HepG2 (cell line): Measurements from ENCODE around the gene RHOV. TPM values are rescaled to one million over a fixed set of nuclear protein-coding genes. Genes with fewer than 3 reads are reported as not detected.

Experiments used
- ARNT ChIP-seq: fragments of 450-650 bp; IDR thresholded peaks from 2 replicates; pipeline ENCODE4 v1.6.1; 2017
- DZIP1 ChIP-seq: sonication (generic); formaldehyde crosslinking; IDR thresholded peaks from 2 replicates; pipeline ENCODE4 v1.5.0; 2020; ENCODE audit warnings: mild to moderate bottlenecking, missing genetic modification reagents
- E2F2 ChIP-seq: sonication (generic); formaldehyde crosslinking; IDR thresholded peaks from 2 replicates; pipeline ENCODE4 v1.4.0; 2020; ENCODE audit warnings: missing genetic modification reagents, borderline replicate concordance
- HNRNPK ChIP-seq: fragments of 200-400 bp; formaldehyde crosslinking; IDR thresholded peaks from 2 replicates; pipeline ENCODE4 v1.6.1; 2018; ENCODE audit warnings: low read length, low read depth, moderate library complexity, mild to moderate bottlenecking; ENCODE audit not compliant: poor library complexity, severe bottlenecking
- ZBED4 ChIP-seq: sonication (generic); formaldehyde crosslinking; IDR thresholded peaks from 2 replicates; pipeline ENCODE4 v1.4.0; 2020; ENCODE audit warnings: missing genetic modification reagents, borderline replicate concordance
- ZBTB49 ChIP-seq: sonication (generic); formaldehyde crosslinking; IDR thresholded peaks from 2 replicates; pipeline ENCODE4 v1.4.0; 2020; ENCODE audit warnings: missing genetic modification reagents, borderline replicate concordance
- ZNF264 ChIP-seq: sonication (generic); formaldehyde crosslinking; IDR thresholded peaks from 2 replicates; pipeline ENCODE4 v1.4.0; 2020; ENCODE audit warnings: missing genetic modification reagents
- ZNF430 ChIP-seq: sonication (generic); formaldehyde crosslinking; IDR thresholded peaks from 2 replicates; pipeline ENCODE4 v1.9.0; 2021; ENCODE audit warnings: mild to moderate bottlenecking, missing genetic modification reagents
- polyA plus RNA-seq, 8 experiments: library from polyadenylated mRNA; depleted of rRNA in 3 of 8; stranded (reverse) in 7 of 8; unstranded in 1 of 8; fragments of >200 nt; fragmentation: Illumina TruSeq in 4 of 8; extraction: Trizol in 4 of 8; gene quantifications; 2 replicates each; pipeline versions ENCODE4 v1.2.1 to v1.2.3, GENCODE V29; 2011 to 2016; ENCODE audit warnings: low read depth in 4 of 8, missing spikeins in 1 of 8, mixed read lengths in 1 of 8; ENCODE audit not compliant: insufficient read depth in 1 of 8
- total RNA-seq, 5 experiments: library from RNA; depleted of rRNA; stranded (reverse); fragments of >200 nt; fragmentation: Illumina TruSeq; extraction: Trizol; gene quantifications; 2 replicates each; pipeline ENCODE4 v1.2.3, GENCODE V29; 2016; ENCODE audit warnings: low read depth in 1 of 5
- TF ChIP-seq, protein P1 (sequence below): fragments of 450-650 bp; IDR thresholded peaks from 2 replicates; pipeline ENCODE4 v1.6.1; 2017
- TF ChIP-seq, protein P2 (sequence below): IDR thresholded peaks from 2 replicates; pipeline ENCODE4 v1.4.0; 2020; ENCODE audit warnings: mild to moderate bottlenecking, missing genetic modification reagents

Gene RHOV
- total and polyA plus RNA-seq, 2 of the 13 experiments (the other 11 are each of a cell fraction or from before 2014, with no cell fraction given) = 0.17 to 0.18 TPM

DNA sequence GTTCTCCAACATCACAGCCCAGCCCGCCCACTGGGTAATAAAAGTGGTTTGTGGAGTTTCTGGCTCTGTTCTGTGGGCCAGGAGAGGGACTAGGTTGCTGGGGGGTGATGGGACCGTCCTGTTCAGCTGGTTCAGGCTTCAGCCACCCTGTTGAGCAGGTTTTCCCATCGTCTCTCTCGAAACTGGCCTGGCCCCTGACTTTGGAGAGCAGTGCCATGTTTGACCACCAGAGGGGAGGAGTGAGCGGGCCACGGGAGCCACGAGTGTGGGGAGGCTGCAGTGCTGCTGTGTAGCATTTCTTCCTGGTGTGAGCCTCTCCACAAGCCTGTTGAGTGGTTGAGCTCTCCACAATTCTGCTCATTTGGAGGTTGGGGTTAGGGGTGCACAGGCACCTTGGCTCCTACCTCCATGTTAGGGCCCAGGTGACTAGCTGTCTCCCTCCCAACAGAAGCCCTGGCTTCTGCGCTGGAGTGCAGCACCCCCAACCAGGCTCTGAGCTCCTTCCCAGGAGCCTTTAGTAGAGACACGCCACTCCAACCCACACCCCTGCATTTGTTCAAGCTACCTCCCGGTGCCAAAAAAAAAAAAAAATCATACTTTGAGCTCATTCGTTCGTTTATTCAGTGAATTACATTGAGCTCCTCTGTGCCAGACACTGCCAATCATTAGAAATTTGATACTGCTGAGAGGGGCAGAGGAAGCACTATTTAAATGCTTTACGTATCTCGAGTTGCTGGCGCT lies 16.3 kb downstream of the RHOV start (continued):
- TF ChIP-seq ZBTB49 (CRISPR knock-in tag) = no peak
- no peak for TF ChIP-seq DZIP1 (CRISPR knock-in tag)
- TF ChIP-seq E2F2 = no peak
- TF ChIP-seq ZNF430 (CRISPR knock-in tag) = peak; percentile 54; the same call in 1 of the 2 replicates
- TF ChIP-seq, protein P1, sequence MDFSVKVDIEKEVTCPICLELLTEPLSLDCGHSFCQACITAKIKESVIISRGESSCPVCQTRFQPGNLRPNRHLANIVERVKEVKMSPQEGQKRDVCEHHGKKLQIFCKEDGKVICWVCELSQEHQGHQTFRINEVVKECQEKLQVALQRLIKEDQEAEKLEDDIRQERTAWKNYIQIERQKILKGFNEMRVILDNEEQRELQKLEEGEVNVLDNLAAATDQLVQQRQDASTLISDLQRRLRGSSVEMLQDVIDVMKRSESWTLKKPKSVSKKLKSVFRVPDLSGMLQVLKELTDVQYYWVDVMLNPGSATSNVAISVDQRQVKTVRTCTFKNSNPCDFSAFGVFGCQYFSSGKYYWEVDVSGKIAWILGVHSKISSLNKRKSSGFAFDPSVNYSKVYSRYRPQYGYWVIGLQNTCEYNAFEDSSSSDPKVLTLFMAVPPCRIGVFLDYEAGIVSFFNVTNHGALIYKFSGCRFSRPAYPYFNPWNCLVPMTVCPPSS = no peak
- no peak for TF ChIP-seq ARNT
- TF ChIP-seq ZBED4 (CRISPR knock-in tag) = no peak
- TF ChIP-seq HNRNPK = no peak
- TF ChIP-seq, protein P2, sequence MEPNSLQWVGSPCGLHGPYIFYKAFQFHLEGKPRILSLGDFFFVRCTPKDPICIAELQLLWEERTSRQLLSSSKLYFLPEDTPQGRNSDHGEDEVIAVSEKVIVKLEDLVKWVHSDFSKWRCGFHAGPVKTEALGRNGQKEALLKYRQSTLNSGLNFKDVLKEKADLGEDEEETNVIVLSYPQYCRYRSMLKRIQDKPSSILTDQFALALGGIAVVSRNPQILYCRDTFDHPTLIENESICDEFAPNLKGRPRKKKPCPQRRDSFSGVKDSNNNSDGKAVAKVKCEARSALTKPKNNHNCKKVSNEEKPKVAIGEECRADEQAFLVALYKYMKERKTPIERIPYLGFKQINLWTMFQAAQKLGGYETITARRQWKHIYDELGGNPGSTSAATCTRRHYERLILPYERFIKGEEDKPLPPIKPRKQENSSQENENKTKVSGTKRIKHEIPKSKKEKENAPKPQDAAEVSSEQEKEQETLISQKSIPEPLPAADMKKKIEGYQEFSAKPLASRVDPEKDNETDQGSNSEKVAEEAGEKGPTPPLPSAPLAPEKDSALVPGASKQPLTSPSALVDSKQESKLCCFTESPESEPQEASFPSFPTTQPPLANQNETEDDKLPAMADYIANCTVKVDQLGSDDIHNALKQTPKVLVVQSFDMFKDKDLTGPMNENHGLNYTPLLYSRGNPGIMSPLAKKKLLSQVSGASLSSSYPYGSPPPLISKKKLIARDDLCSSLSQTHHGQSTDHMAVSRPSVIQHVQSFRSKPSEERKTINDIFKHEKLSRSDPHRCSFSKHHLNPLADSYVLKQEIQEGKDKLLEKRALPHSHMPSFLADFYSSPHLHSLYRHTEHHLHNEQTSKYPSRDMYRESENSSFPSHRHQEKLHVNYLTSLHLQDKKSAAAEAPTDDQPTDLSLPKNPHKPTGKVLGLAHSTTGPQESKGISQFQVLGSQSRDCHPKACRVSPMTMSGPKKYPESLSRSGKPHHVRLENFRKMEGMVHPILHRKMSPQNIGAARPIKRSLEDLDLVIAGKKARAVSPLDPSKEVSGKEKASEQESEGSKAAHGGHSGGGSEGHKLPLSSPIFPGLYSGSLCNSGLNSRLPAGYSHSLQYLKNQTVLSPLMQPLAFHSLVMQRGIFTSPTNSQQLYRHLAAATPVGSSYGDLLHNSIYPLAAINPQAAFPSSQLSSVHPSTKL (CRISPR knock-in tag) = no peak
- no peak for TF ChIP-seq ZNF264 (CRISPR knock-in tag)
